ENCODE results near the gene SUN1. TPM values are rescaled to one million over a fixed set of nuclear protein-coding genes. Genes with fewer than 3 reads are reported as not detected.

The SUN1 gene
- total RNA-seq (2021; fragmentation: NEBNext Ultra II Directional; extraction: Animal tissue kit (Norgen Biotek cat#: 25700)) (105 and 108 TPM in 2 replicates), polyA plus RNA-seq (2011; rRNA removed) (158 and 324 TPM in 2 replicates), polyA minus RNA-seq (2011; rRNA and poly(A)+ RNA removed) (149 and 180 TPM in 2 replicates)
- 235 TPM for polyA plus RNA-seq (2011; cell fraction: cytosol; rRNA removed)
- 512 TPM for polyA plus RNA-seq (2011; cell fraction: nucleus; rRNA removed)
- polyA plus RNA-seq (2012, experiment 1 of 2) = 69.8 to 110 TPM (median 95.7 TPM) in 4 replicates
- polyA plus RNA-seq (2012, experiment 2 of 2) = 31.4 TPM
- 110 TPM for polyA plus RNA-seq (2013, experiment 1 of 2)
- polyA plus RNA-seq (2013, experiment 2 of 2) = 106 TPM
- polyA minus RNA-seq (2011; cell fraction: cytosol; rRNA and poly(A)+ RNA removed) = 83.6 TPM
- polyA minus RNA-seq (2011; cell fraction: nucleus; rRNA and poly(A)+ RNA removed) = 211 TPM
- long read RNA-seq, experiment 1, full-length matches to known transcripts = 8 of 38 reads
- long read RNA-seq, experiment 1, partial matches to known transcripts = 29 of 38 reads
- long read RNA-seq, experiment 1, other reads (novel, unspliced or antisense) = 1 of 38 reads
- long read RNA-seq, experiment 2, partial matches to known transcripts = 12 of 19 reads
- long read RNA-seq, experiment 2, other reads (novel, unspliced or antisense) = 6 of 19 reads

DNA sequence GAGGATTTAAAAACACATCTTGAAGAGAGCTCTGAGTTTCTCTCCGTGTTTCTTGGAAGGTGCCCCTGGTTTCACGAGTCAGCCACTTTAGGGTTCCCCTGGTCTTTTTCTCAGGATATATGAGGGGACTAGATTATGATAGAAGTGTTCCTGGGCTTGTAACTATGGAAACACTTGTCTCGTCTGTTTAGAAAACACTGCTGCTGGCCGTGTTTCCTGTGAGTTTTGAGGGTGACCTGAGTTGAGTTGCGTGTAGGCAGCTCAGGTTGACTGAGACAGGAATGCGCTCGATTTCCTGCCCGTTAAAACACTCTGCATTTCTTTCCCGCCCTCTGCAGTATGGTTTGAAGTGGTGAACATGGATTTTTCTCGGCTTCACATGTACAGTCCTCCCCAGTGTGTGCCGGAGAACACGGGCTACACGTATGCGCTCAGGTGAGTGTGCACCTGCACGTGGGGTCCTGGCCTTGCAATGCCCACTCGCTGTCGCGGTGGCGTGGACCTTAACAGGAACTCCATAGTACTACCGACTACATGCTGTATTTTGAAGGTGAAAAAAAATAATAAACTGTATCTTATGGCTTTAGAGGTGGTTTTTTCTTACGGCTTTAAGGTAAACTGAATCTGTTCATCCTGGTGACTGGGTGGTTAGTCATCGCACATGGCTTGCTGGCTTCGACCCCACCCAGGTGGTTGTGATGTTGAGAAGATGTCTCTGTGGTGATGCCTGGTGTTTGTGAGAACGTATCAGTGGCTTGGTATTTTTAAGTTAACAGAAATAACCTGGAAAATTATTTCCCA, at the start of gene SUN1:
SUN1 (plus strand) TSS at position 310 of the 801 bp plus-strand sequence; CDS start at position 359, 49 bp downstream.
- H2BK15ac ChIP-seq (ENCODE audit: low read length) = 0 out of 2 replicates have a peak within 1 kb of the TSS, but pooled peaks have one; percentile 40
- H3K27me3 ChIP-seq (replicated peaks in 1 of 4; ENCODE audit: control insufficient read depth in 3 of 4, extremely low read depth in 1 of 4, insufficient read depth in 3 of 4, low read length in 3 of 4) = no peaks in the 10 kb centered on the region
- peak within 1 kb of the TSS; percentile 22; the same call in 1 of the 2 replicates for H3K27ac ChIP-seq (ENCODE audit: low read depth, low read length)
- H3K23me2 ChIP-seq (ENCODE audit: low read depth, low read length) = no peaks in the 10 kb centered on the region
- no peaks in the 10 kb centered on the region for H3K9me3 ChIP-seq (ENCODE audit: insufficient read depth in 2 of 2, low read depth in 1 of 2, low read length in 1 of 2)
- H4K91ac ChIP-seq (replicated peaks; ENCODE audit: insufficient read length, low read length) = peak within 1 kb of the TSS; percentile 55
- CTCF ChIA-PET (ENCODE audit: partially characterized antibody) = interaction anchor here (0.8 to 2.2 kb wide), 7 partner anchors 10 to 45 kb away, joined by 3 to 7 read pairs (median 4); no protein-coding TSS in a partner anchor
- H2BK5ac ChIP-seq (ENCODE audit: low read depth, low read length) = peak within 1 kb of the TSS; percentile 61
- H2BK20ac ChIP-seq (ENCODE audit: low read length) = no peak within 1 kb of the TSS
- no peak within 1 kb of the TSS for H3K4ac ChIP-seq (replicated peaks; ENCODE audit: insufficient read length, low read depth, low read length)
- TF ChIP-seq E2F6 (IDR thresholded peaks at IDR 0.05) = peak; percentile 74; the same call in 1 of the 2 replicates
- no peak for TF ChIP-seq SUZ12 (IDR thresholded peaks at IDR 0.05; ENCODE audit: low read length)
- no peak within 1 kb of the TSS for H4K8ac ChIP-seq (ENCODE audit: extremely low read depth, insufficient read depth, low read length)
- FAIRE-seq (no peak), DNase-seq (ENCODE audit: low read depth in 1 of 2, low spot score in 2 of 2) (no peak)
- H3K23ac ChIP-seq (ENCODE audit: insufficient read length) = no peak within 1 kb of the TSS
- peak within 1 kb of the TSS; percentile 20 to 48; a peak in 2 of 4 replicates for H3K4me2 ChIP-seq (ENCODE audit: insufficient read depth in 1 of 2, low read depth in 2 of 2, low read length in 2 of 2)
- no peak within 1 kb of the TSS for H3K56ac ChIP-seq (replicated peaks; ENCODE audit: insufficient read length, low read depth, low read length)
- H2BK120ac ChIP-seq (replicated peaks; ENCODE audit: low read depth, low read length) = no peak within 1 kb of the TSS
- no peak within 1 kb of the TSS for H3K14ac ChIP-seq (ENCODE audit: insufficient read length)
- H3K79me2 ChIP-seq (ENCODE audit: control insufficient read depth in 1 of 2, insufficient read depth in 2 of 2, low read length in 2 of 2) = peaks cover 33 to 96% of the 10 kb centered on the region in 2 experiments
- H4K20me1 ChIP-seq (replicated peaks in 1 of 2; ENCODE audit: control insufficient read depth in 1 of 2, insufficient read depth in 2 of 2, low read length in 2 of 2) = peaks cover 38 to 44% of the 10 kb centered on the region in 2 experiments
- peaks cover 18% of the 10 kb centered on the region for H3K79me1 ChIP-seq (ENCODE audit: low read depth, low read length)
- no peak within 1 kb of the TSS for H4K5ac ChIP-seq (ENCODE audit: insufficient read length, low read depth, low read length)
- no peaks in the 10 kb centered on the region; a peak in 2 of 8 replicates for H3K36me3 ChIP-seq (ENCODE audit: control insufficient read depth in 2 of 4, insufficient read depth in 4 of 4, low read length in 3 of 4)
- H2BK12ac ChIP-seq (ENCODE audit: low read depth, low read length) = peak within 1 kb of the TSS; percentile 94
- peaks cover 0 to 14% (median 5%) of the 10 kb centered on the region in 4 experiments; a peak in 6 of 7 replicates for H3K4me1 ChIP-seq (replicated peaks in 1 of 4; ENCODE audit: control insufficient read depth in 3 of 4, insufficient read depth in 4 of 4, low read length in 3 of 4)
- peak within 1 kb of the TSS; percentile 40 for H2AK5ac ChIP-seq (ENCODE audit: low read depth, low read length)
- peak within 1 kb of the TSS; percentile 48 for H3K18ac ChIP-seq (ENCODE audit: extremely low read depth, low read length)
- H3K4me3 ChIP-seq (ENCODE audit: extremely low read depth in 1 of 4, insufficient read depth in 2 of 4, low read depth in 3 of 4, low read length in 4 of 4) = peak within 1 kb of the TSS in 1 of 4 experiments; percentile 3; a peak in 1 of 8 replicates
- 83% methylated on average over 24 of the region's 24 CpGs; no CpG with 5 or more reads in 1 of the 2 experiments for WGBS, 2 experiments (ENCODE audit: extremely low coverage in 1 of 2, insufficient coverage in 1 of 2, insufficient read length in 1 of 2, insufficient replicate concordance in 2 of 2, low coverage in 1 of 2, low lambda C conversion rate in 2 of 2, missing lambda C conversion rate in 1 of 2)
- H3K9ac ChIP-seq (replicated peaks in 1 of 4; ENCODE audit: extremely low read depth in 1 of 4, low read depth in 3 of 4, low read length in 3 of 4) = no peak within 1 kb of the TSS
- POLR2A ChIA-PET (ENCODE audit: partially characterized antibody) = interaction anchor here (1.2 to 2.0 kb wide), 4 partner anchors 10 to 43 kb away, joined by 3 to 8 read pairs (median 4); no protein-coding TSS in a partner anchor
- no peak within 1 kb of the TSS for H2AFZ ChIP-seq (ENCODE audit: low read length)
